Measurements from ENCODE around the gene METTL18.

DNA sequence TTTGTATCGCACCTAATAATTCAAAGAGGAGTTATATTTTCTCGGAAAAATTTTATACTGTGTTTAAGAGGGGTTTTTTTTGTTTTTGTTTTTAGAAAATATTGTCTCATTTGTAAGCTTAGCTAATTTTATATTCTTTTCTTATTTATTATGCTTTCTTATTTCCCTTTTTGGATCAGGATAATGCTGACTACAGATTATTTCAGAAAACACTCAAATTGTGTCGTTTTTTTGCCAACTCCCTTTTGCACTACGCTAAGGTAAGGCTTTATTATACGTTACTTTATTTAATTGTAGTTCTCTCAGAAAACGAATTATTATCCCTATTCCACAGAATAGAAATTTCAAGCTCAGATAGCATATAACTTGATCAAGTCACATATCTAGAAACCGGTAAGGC is 26.8 kb upstream of the METTL18 start:
- no peak for TF ChIP-seq EZH2 (IDR thresholded peaks at IDR 0.05; ENCODE audit: low read length)
- TF ChIP-seq, protein P1, sequence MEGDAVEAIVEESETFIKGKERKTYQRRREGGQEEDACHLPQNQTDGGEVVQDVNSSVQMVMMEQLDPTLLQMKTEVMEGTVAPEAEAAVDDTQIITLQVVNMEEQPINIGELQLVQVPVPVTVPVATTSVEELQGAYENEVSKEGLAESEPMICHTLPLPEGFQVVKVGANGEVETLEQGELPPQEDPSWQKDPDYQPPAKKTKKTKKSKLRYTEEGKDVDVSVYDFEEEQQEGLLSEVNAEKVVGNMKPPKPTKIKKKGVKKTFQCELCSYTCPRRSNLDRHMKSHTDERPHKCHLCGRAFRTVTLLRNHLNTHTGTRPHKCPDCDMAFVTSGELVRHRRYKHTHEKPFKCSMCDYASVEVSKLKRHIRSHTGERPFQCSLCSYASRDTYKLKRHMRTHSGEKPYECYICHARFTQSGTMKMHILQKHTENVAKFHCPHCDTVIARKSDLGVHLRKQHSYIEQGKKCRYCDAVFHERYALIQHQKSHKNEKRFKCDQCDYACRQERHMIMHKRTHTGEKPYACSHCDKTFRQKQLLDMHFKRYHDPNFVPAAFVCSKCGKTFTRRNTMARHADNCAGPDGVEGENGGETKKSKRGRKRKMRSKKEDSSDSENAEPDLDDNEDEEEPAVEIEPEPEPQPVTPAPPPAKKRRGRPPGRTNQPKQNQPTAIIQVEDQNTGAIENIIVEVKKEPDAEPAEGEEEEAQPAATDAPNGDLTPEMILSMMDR (optimal IDR thresholded peaks at IDR 0.05 in 1 of 3, IDR thresholded peaks at IDR 0.05 in 1 of 3, conservative IDR thresholded peaks at IDR 0.05 in 1 of 3; ENCODE audit: extremely low read depth in 1 of 3, insufficient read depth in 2 of 3, low read length in 3 of 3) = no peak

All from keratinocyte (primary cell).